Endothelial cell of umbilical vein (primary cell): Measurements from ENCODE around the gene EIF5B. TPM values are rescaled to one million over a fixed set of nuclear protein-coding genes. Genes with fewer than 3 reads are reported as not detected.

Experiments
- BruUV-seq: library from RNA; stranded (reverse); fragments of 400-500 nt; replicated peaks from 2 replicates; lab custom pipeline; 2021; lab: Mats Ljungman, UMichigan
- CTCF ChIA-PET: fragments of 300-600, 350-600 bp; sonication (Branson Sonifier 250); formaldehyde crosslinking; loops from one replicate; lab custom pipeline; 2021; ENCODE audit warnings: antibody characterized with exemption, inconsistent platforms; lab: Charles Lee
- POLR2A ChIA-PET: fragments of 300-600, 350-600 bp; sonication (Branson Sonifier 250); formaldehyde crosslinking; loops from one replicate; lab custom pipeline; 2021; ENCODE audit warnings: antibody characterized with exemption, inconsistent platforms; lab: Charles Lee
- DNase-seq: peaks from one replicate; pipeline ENCODE4 v3.0.0-alpha.2; 2011; ENCODE audit warnings: low read depth, low spot score
- FAIRE-seq: peaks from 2 replicates; lab custom pipeline; 2011; peaks lifted over from hg19 to GRCh38; lab: Jason Lieb, UNC
- H2AFZ ChIP-seq: 2 replicates; pipeline ENCODE4 v1.6.0; 2012; ENCODE audit warnings: low read depth, low read length, control low read depth, inconsistent platforms
- H3K27ac ChIP-seq: 2 replicates; pipeline ENCODE4 v1.5.1; 2011; ENCODE audit warnings: low read depth, mild to moderate bottlenecking, control low read depth, low read length, moderate library complexity; ENCODE audit not compliant: insufficient read depth
- H3K27me3 ChIP-seq, 2 experiments: 2 replicates each; pipeline versions ENCODE4 v1.6.0 to v1.6.1; 2011; ENCODE audit warnings: low read length in 2 of 2, mixed read lengths in 1 of 2; ENCODE audit not compliant: control insufficient read depth in 2 of 2, insufficient read depth in 2 of 2
- H3K36me3 ChIP-seq, 2 experiments: 2 replicates in 1 of 2; 3 replicates in 1 of 2; pipeline ENCODE4 v1.5.1; 2011; ENCODE audit warnings: low read length in 2 of 2, mild to moderate bottlenecking in 1 of 2, moderate library complexity in 1 of 2; ENCODE audit not compliant: control insufficient read depth in 2 of 2, insufficient read depth in 2 of 2; ENCODE audit errors: extremely low read depth in 1 of 2
- H3K4me1 ChIP-seq: 3 replicates; pipeline ENCODE4 v1.5.1; 2011; ENCODE audit warnings: mild to moderate bottlenecking, low read length; ENCODE audit not compliant: control insufficient read depth, insufficient read depth; ENCODE audit errors: extremely low read depth
- H3K4me2 ChIP-seq: 2 replicates; pipeline ENCODE4 v1.6.1; 2011; ENCODE audit warnings: low read length, control low read depth, mixed read lengths; ENCODE audit not compliant: insufficient read depth
- H3K4me3 ChIP-seq, 3 experiments: fragments of 200-600 bp in 1 of 3; sonication (generic), shearing (Covaris generic) in 1 of 3; replicated peaks in 1 of 3; 2 replicates each; pipeline ENCODE4 v1.5.1; 2011 to 2016; ENCODE audit warnings: control low read depth in 3 of 3, low read length in 3 of 3, mild to moderate bottlenecking in 2 of 3, inconsistent platforms in 1 of 3, low read depth in 1 of 3, moderate library complexity in 1 of 3; ENCODE audit not compliant: insufficient read depth in 1 of 3
- H3K79me2 ChIP-seq: 2 replicates; pipeline ENCODE4 v1.6.0; 2012; ENCODE audit warnings: low read length, inconsistent platforms; ENCODE audit not compliant: control insufficient read depth, insufficient read depth
- H3K9ac ChIP-seq: replicated peaks from 2 replicates; pipeline ENCODE3; 2011; ENCODE audit warnings: low read length, control low read depth; ENCODE audit not compliant: insufficient read depth; ENCODE audit errors: extremely low read depth
- H3K9me1 ChIP-seq: replicated peaks from 3 replicates; pipeline ENCODE4 v1.6.0; 2011; ENCODE audit warnings: mild to moderate bottlenecking, low read length; ENCODE audit not compliant: control insufficient read depth, insufficient read depth; ENCODE audit errors: extremely low read depth
- H3K9me3 ChIP-seq: replicated peaks from 2 replicates; pipeline ENCODE4 v1.5.1; 2012; ENCODE audit warnings: low read length, inconsistent platforms; ENCODE audit not compliant: control insufficient read depth, insufficient read depth
- H4K20me1 ChIP-seq: replicated peaks from 2 replicates; pipeline ENCODE3; 2011; ENCODE audit warnings: mild to moderate bottlenecking, low read length; ENCODE audit not compliant: control insufficient read depth, insufficient read depth; ENCODE audit errors: extremely low read depth
- EZH2 ChIP-seq: IDR thresholded peaks from 2 replicates; pipeline ENCODE4 v1.6.1; 2012; ENCODE audit warnings: borderline replicate concordance, low read depth, mild to moderate bottlenecking, moderate library complexity, low read length, inconsistent platforms; ENCODE audit not compliant: severe bottlenecking
- FOS ChIP-seq: IDR thresholded peaks from 2 replicates; pipeline ENCODE4 v1.6.1; 2011; ENCODE audit warnings: mild to moderate bottlenecking, low read length, moderate library complexity, borderline replicate concordance; ENCODE audit not compliant: insufficient read depth
- GATA2 ChIP-seq: IDR thresholded peaks from 2 replicates; pipeline ENCODE4 v1.7.0; 2011; ENCODE audit warnings: low read depth, mild to moderate bottlenecking, moderate library complexity, mixed read lengths, low read length; ENCODE audit not compliant: insufficient read length, insufficient read depth
- JUN ChIP-seq: IDR thresholded peaks from 2 replicates; pipeline ENCODE4 v1.6.1; 2011; ENCODE audit warnings: borderline replicate concordance, low read depth; ENCODE audit not compliant: insufficient read length, insufficient read depth
- MYC ChIP-seq: IDR thresholded peaks from one replicate; pipeline ENCODE4 v1.6.1; 2011; ENCODE audit warnings: mild to moderate bottlenecking, low read depth, low read length
- POLR2A ChIP-seq: IDR thresholded peaks from 2 replicates; pipeline ENCODE4 v1.6.1; 2012; ENCODE audit warnings: low read depth, mild to moderate bottlenecking, control low read depth, low read length
- POLR2AphosphoS5 ChIP-seq: IDR thresholded peaks from 2 replicates; pipeline ENCODE4 v1.6.1; 2012; ENCODE audit warnings: low read depth, mild to moderate bottlenecking, control low read depth, low read length, moderate library complexity; ENCODE audit not compliant: insufficient read depth
- dilution Hi-C: fragments of 300-500 bp; cut with MboI; formaldehyde crosslinking; loops from one replicate; pipeline ENCODE4 v1.15.0; 2019; ENCODE audit warnings: low sequenced_read_pairs; ENCODE audit not compliant: extremely low pct_ligation_motif_present
- intact Hi-C: fragments of 100-400 bp; cut with micrococcal nuclease; formaldehyde crosslinking; loops from one replicate; pipeline ENCODE4 v1.10.0; 2022
- polyA plus RNA-seq, 4 experiments: library from polyadenylated mRNA; depleted of rRNA in 3 of 4; stranded (reverse) in 3 of 4; unstranded in 1 of 4; fragments of >200 nt; gene quantifications; 2 replicates each; pipeline versions ENCODE4 v1.2.1 to v1.2.3, GENCODE V29; 2011 to 2012; ENCODE audit warnings: missing spikeins in 1 of 4
- total RNA-seq: library from RNA; stranded (reverse); gene quantifications from 2 replicates; pipeline ENCODE4 v1.2.3, GENCODE V29; 2021
- TF ChIP-seq, protein P1 (sequence below): IDR thresholded peaks from 2 replicates; pipeline ENCODE4 v1.6.1; 2011; ENCODE audit not compliant: insufficient read depth, insufficient read length
- TF ChIP-seq, protein P2 (sequence below), 2 donors: IDR thresholded peaks; 1 replicate in 1 of 2; 2 replicates in 1 of 2; pipeline ENCODE4 v1.5.1; 2011; ENCODE audit warnings: low read length in 2 of 2, mild to moderate bottlenecking in 2 of 2, moderate library complexity in 2 of 2, control low read depth in 1 of 2, inconsistent platforms in 1 of 2, low read depth in 1 of 2; ENCODE audit not compliant: insufficient read depth in 1 of 2; ENCODE audit errors: extremely low read depth in 1 of 2

EIF5B gene
- total and polyA plus RNA-seq, 2 donors (not counting 3 experiments of a cell fraction or from before 2014, with no cell fraction given) = 10.1 to 54.5 TPM

DNA sequence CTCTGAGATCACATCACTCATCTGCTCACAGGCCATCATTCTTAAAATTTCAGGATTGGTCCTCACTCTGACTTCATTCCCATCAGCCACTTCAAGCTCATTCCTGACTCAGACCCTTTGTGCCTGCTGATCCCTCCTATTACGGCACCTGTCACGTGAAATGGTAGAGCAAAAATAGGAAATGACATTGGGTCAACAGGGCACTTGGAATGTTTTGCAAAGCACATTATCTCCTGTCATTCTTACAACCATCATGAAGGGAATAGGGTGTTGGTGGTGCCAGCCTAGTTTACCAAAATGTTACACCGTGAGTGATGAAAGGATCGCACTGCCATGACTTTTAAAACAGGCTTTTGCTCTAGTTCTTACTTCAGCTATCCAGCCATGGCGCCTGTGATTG is 61.1 kb downstream of the EIF5B start:
- no peaks in the 10 kb centered on the region for H3K9me3 ChIP-seq
- H3K79me2 ChIP-seq = no peaks in the 10 kb centered on the region
- TF ChIP-seq POLR2AphosphoS5 = no peak
- TF ChIP-seq GATA2 = no peak
- TF ChIP-seq FOS = no peak
- TF ChIP-seq, protein P1, sequence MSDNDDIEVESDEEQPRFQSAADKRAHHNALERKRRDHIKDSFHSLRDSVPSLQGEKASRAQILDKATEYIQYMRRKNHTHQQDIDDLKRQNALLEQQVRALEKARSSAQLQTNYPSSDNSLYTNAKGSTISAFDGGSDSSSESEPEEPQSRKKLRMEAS = no peak
- TF ChIP-seq, protein P2, sequence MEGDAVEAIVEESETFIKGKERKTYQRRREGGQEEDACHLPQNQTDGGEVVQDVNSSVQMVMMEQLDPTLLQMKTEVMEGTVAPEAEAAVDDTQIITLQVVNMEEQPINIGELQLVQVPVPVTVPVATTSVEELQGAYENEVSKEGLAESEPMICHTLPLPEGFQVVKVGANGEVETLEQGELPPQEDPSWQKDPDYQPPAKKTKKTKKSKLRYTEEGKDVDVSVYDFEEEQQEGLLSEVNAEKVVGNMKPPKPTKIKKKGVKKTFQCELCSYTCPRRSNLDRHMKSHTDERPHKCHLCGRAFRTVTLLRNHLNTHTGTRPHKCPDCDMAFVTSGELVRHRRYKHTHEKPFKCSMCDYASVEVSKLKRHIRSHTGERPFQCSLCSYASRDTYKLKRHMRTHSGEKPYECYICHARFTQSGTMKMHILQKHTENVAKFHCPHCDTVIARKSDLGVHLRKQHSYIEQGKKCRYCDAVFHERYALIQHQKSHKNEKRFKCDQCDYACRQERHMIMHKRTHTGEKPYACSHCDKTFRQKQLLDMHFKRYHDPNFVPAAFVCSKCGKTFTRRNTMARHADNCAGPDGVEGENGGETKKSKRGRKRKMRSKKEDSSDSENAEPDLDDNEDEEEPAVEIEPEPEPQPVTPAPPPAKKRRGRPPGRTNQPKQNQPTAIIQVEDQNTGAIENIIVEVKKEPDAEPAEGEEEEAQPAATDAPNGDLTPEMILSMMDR (IDR thresholded peaks at IDR 0.05; ENCODE audit: extremely low read depth in 1 of 2, insufficient read depth in 1 of 2, low read depth in 1 of 2, low read length in 2 of 2) = no peak
- no peak for TF ChIP-seq EZH2
- TF ChIP-seq POLR2A = no peak
- TF ChIP-seq MYC = no peak
- TF ChIP-seq JUN = no peak
- H3K27me3 ChIP-seq = no peaks in the 10 kb centered on the region
- H3K4me2 ChIP-seq = no peak overlapping the region
- CTCF ChIA-PET = interaction anchor here (1.7 kb wide), 1 partner anchor 92 kb away, joined by 7 read pairs; the partner anchor contains the start of gene REV1
- dilution Hi-C loops (no loop called here), intact Hi-C loops (no loop called here)
- POLR2A ChIA-PET = no interaction called here
- DNase-seq = no peak
- no TSS peak for BruUV-seq
- peaks cover 35 to 40% of the 10 kb centered on the region in 2 experiments for H3K36me3 ChIP-seq
- no peak overlapping the region for H2AFZ ChIP-seq
- no peak overlapping the region for H3K27ac ChIP-seq
- no peak overlapping the region for H3K4me3 ChIP-seq
- H3K9me1 ChIP-seq = no peaks in the 10 kb centered on the region
- H3K9ac ChIP-seq = no peak overlapping the region
- H3K4me1 ChIP-seq = no peaks in the 10 kb centered on the region
- FAIRE-seq = no peak
- H4K20me1 ChIP-seq = no peaks in the 10 kb centered on the region
